Astrocyte (in vitro differentiated cells and primary cell): ENCODE data around the gene TRIM9. TPM values are rescaled to one million over a fixed set of nuclear protein-coding genes. Genes with fewer than 3 reads are reported as not detected.

ENCODE experiments used
- DNase-seq: peaks from one replicate; pipeline ENCODE4 v3.0.0-alpha.2; 2010; ENCODE audit warnings: low read depth
- FAIRE-seq: peaks from 2 replicates; lab custom pipeline; 2011; peaks lifted over from hg19 to GRCh38; lab: Jason Lieb, UNC
- H2AFZ ChIP-seq: 2 replicates; pipeline ENCODE4 v1.6.0; 2012; ENCODE audit warnings: low read depth, low read length, inconsistent platforms
- H3K27ac ChIP-seq: 2 replicates; pipeline ENCODE4 v1.5.1; 2011; ENCODE audit warnings: low read depth, low read length, inconsistent platforms
- H3K27me3 ChIP-seq: 2 replicates; pipeline ENCODE4 v1.6.0; 2011; ENCODE audit warnings: low read length, inconsistent platforms; ENCODE audit not compliant: insufficient read depth
- H3K36me3 ChIP-seq: 2 replicates; pipeline ENCODE4 v1.5.1; 2011; ENCODE audit warnings: low read length, inconsistent platforms; ENCODE audit not compliant: insufficient read depth
- H3K4me1 ChIP-seq: 2 replicates; pipeline ENCODE4 v1.5.1; 2011; ENCODE audit warnings: low read length, inconsistent platforms; ENCODE audit not compliant: insufficient read depth
- H3K4me2 ChIP-seq: 2 replicates; pipeline ENCODE4 v1.6.0; 2012; ENCODE audit warnings: low read length, inconsistent platforms
- H3K4me3 ChIP-seq: 2 replicates; pipeline ENCODE4 v1.5.1; 2011; ENCODE audit warnings: low read depth, mild to moderate bottlenecking, low read length, inconsistent platforms; ENCODE audit not compliant: insufficient read depth
- H3K79me2 ChIP-seq: 2 replicates; pipeline ENCODE4 v1.6.0; 2012; ENCODE audit warnings: mild to moderate bottlenecking, low read length, inconsistent platforms; ENCODE audit not compliant: insufficient read depth
- H3K9ac ChIP-seq: 2 replicates; pipeline ENCODE4 v1.6.0; 2012; ENCODE audit warnings: mild to moderate bottlenecking, low read length, inconsistent platforms
- H3K9me3 ChIP-seq: 2 replicates; pipeline ENCODE4 v1.5.1; 2012; ENCODE audit warnings: low read depth, mild to moderate bottlenecking, low read length, inconsistent platforms; ENCODE audit not compliant: insufficient read depth
- H4K20me1 ChIP-seq: 2 replicates; pipeline ENCODE4 v1.6.0; 2012; ENCODE audit warnings: low read length, inconsistent platforms; ENCODE audit not compliant: insufficient read depth
- H3K27ac Mint-ChIP-seq: one replicate; pipeline ENCODE4 v1.8.0; 2021; ENCODE audit warnings: mild to moderate bottlenecking, mixed read lengths; ENCODE audit not compliant: unreplicated experiment
- H3K27me3 Mint-ChIP-seq: one replicate; pipeline ENCODE4 v1.8.0; 2021; ENCODE audit warnings: low read depth, mixed read lengths; ENCODE audit not compliant: unreplicated experiment
- H3K36me3 Mint-ChIP-seq: one replicate; pipeline ENCODE4 v1.8.0; 2021; ENCODE audit warnings: low read depth, mixed read lengths; ENCODE audit not compliant: unreplicated experiment
- H3K4me1 Mint-ChIP-seq: one replicate; pipeline ENCODE4 v1.8.0; 2021; ENCODE audit warnings: low read depth, mixed read lengths; ENCODE audit not compliant: unreplicated experiment
- H3K4me3 Mint-ChIP-seq: one replicate; pipeline ENCODE4 v1.8.0; 2021; ENCODE audit warnings: mild to moderate bottlenecking, moderate library complexity, mixed read lengths; ENCODE audit not compliant: unreplicated experiment
- H3K9me3 Mint-ChIP-seq: one replicate; pipeline ENCODE4 v1.8.0; 2021; ENCODE audit warnings: mild to moderate bottlenecking, mixed read lengths; ENCODE audit not compliant: unreplicated experiment
- EZH2 ChIP-seq: IDR thresholded peaks from 2 replicates; pipeline ENCODE4 v1.6.1; 2012; ENCODE audit warnings: mild to moderate bottlenecking, low read length, inconsistent platforms; ENCODE audit not compliant: insufficient read depth
- total RNA-seq: library from RNA; stranded (reverse); gene quantifications from 2 replicates; pipeline ENCODE4 v1.2.1, GENCODE V29; 2021
- TF ChIP-seq, protein P1 (sequence below): IDR thresholded peaks from 2 replicates; pipeline ENCODE4 v1.5.1; 2011; ENCODE audit warnings: low read depth, mild to moderate bottlenecking, inconsistent platforms, low read length, moderate library complexity; ENCODE audit not compliant: insufficient read depth

The TRIM9 gene
- total RNA-seq, 1 donor from 2014 or later, result 4.7 TPM

DNA sequence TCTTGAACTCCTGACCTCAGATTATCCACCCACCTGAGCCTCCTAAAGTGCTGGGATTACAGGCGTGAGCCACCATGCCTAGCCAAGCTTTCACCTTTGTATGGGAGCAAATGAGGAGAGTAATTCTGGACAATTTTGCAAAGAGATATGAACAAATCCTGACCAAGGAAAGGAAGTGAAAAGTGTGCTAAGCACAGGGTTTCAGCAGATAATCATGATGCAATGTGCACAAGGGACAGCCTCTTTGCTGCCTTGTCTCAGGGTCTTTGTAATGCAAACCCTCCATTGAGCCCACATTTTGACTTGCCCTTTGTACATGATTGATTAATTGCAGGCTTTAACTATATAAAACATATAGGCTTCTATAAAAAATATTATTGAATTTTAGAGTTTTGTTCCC is 141.4 kb downstream of the TRIM9 start:
- Histone ChIP-seq H3K4me3 (no peak overlapping the region), H3K4me2 (no peak overlapping the region), H3K79me2 (no peaks in the 10 kb centered on the region), H3K36me3 (no peaks in the 10 kb centered on the region), H4K20me1 (no peaks in the 10 kb centered on the region), H3K9me3 (no peaks in the 10 kb centered on the region), H3K9ac (no peak overlapping the region), H2AFZ (no peak overlapping the region), H3K4me1 (peaks cover 10% of the 10 kb centered on the region), H3K27me3 (no peaks in the 10 kb centered on the region), H3K27ac (no peak overlapping the region)
- Mint-ChIP-seq H3K4me1 (peaks cover 10% of the 10 kb centered on the region), H3K9me3 (peaks cover 3% of the 10 kb centered on the region), H3K36me3 (no peaks in the 10 kb centered on the region), H3K27ac (no peak overlapping the region), H3K27me3 (no peaks in the 10 kb centered on the region), H3K4me3 (no peak overlapping the region)
- FAIRE-seq, result no peak
- DNase-seq, result no peak
- no peak for TF ChIP-seq EZH2
- TF ChIP-seq, protein P1, sequence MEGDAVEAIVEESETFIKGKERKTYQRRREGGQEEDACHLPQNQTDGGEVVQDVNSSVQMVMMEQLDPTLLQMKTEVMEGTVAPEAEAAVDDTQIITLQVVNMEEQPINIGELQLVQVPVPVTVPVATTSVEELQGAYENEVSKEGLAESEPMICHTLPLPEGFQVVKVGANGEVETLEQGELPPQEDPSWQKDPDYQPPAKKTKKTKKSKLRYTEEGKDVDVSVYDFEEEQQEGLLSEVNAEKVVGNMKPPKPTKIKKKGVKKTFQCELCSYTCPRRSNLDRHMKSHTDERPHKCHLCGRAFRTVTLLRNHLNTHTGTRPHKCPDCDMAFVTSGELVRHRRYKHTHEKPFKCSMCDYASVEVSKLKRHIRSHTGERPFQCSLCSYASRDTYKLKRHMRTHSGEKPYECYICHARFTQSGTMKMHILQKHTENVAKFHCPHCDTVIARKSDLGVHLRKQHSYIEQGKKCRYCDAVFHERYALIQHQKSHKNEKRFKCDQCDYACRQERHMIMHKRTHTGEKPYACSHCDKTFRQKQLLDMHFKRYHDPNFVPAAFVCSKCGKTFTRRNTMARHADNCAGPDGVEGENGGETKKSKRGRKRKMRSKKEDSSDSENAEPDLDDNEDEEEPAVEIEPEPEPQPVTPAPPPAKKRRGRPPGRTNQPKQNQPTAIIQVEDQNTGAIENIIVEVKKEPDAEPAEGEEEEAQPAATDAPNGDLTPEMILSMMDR, result no peak

DNA sequence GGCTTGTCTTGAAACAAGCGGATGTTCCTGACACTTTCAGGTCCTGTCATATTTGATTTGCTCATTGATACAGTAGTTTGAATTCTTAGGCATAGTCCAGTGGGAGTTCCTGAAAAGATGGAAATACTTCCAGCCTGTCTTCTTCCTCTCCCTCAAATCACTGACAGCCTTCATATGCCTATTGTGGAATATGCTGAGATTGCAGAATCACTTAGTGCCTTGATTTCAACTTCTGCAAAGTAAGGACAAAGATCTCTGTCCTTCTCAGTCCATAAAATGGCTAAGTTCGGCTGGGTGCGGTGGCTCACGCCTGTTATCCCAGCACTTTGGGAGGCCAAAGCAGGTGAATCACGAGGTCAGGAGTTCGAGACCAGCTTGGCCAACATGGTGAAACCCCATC is 143.9 kb downstream of the TRIM9 start:
- Histone ChIP-seq H3K4me3 (no peak overlapping the region), H3K79me2 (no peaks in the 10 kb centered on the region), H4K20me1 (no peaks in the 10 kb centered on the region), H3K4me1 (peaks cover 10% of the 10 kb centered on the region), H3K4me2 (no peak overlapping the region), H3K9ac (no peak overlapping the region), H2AFZ (no peak overlapping the region), H3K9me3 (no peaks in the 10 kb centered on the region), H3K27ac (no peak overlapping the region), H3K36me3 (no peaks in the 10 kb centered on the region), H3K27me3 (no peaks in the 10 kb centered on the region)
- no peak for DNase-seq
- H3K9me3 Mint-ChIP-seq, result peaks cover 3% of the 10 kb centered on the region
- no peak overlapping the region for H3K27ac Mint-ChIP-seq
- no peaks in the 10 kb centered on the region for H3K36me3 Mint-ChIP-seq
- no peak for FAIRE-seq
- no peaks in the 10 kb centered on the region for H3K27me3 Mint-ChIP-seq
- peaks cover 19% of the 10 kb centered on the region for H3K4me1 Mint-ChIP-seq
- TF ChIP-seq, protein P1, result no peak
- TF ChIP-seq EZH2, result no peak
- H3K4me3 Mint-ChIP-seq, result no peak overlapping the region

DNA sequence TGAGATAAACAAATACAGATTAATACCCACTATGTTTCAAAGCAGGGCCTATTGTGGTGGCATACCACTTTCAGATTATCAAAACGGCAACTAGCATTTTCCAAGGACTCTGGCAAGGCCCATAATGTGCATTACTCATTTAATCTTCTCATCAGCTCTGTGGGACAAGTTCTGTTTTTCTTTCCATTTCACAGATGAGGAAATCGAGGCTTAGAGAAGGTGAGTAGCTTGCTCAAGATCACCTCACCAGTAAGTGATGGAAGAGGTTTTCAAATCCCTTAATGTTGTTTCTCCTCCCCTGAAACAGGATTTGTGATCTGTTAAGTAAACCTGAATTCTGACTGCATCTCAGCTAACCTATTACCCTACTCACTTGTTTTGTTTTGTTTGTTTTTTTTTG is 146.7 kb downstream of the TRIM9 start:
- no peaks in the 10 kb centered on the region for H3K36me3 Mint-ChIP-seq
- H3K9me3 ChIP-seq, result no peaks in the 10 kb centered on the region
- TF ChIP-seq EZH2, result no peak
- TF ChIP-seq, protein P1, result no peak
- H3K4me3 Mint-ChIP-seq, result no peak overlapping the region
- H3K9me3 Mint-ChIP-seq, result peaks cover 3% of the 10 kb centered on the region
- no peak overlapping the region for H3K4me2 ChIP-seq
- H3K27ac Mint-ChIP-seq, result no peak overlapping the region
- H3K9ac ChIP-seq, result no peak overlapping the region
- H3K27ac ChIP-seq, result no peak overlapping the region
- peaks cover 14% of the 10 kb centered on the region for H3K4me1 Mint-ChIP-seq
- H3K4me1 ChIP-seq, result peaks cover 11% of the 10 kb centered on the region
- no peak for DNase-seq
- no peaks in the 10 kb centered on the region for H4K20me1 ChIP-seq
- H3K27me3 Mint-ChIP-seq, result no peaks in the 10 kb centered on the region
- no peaks in the 10 kb centered on the region for H3K36me3 ChIP-seq
- H3K27me3 ChIP-seq, result no peaks in the 10 kb centered on the region
- no peaks in the 10 kb centered on the region for H3K79me2 ChIP-seq
- no peak overlapping the region for H3K4me3 ChIP-seq
- no peak for FAIRE-seq
- H2AFZ ChIP-seq, result no peak overlapping the region
